Measurements from ENCODE around the gene CSRNP3. TPM values are rescaled to one million over a fixed set of nuclear protein-coding genes. Genes with fewer than 3 reads are reported as not detected.

The CSRNP3 gene
- total RNA-seq, 2 donors from 2014 or later, result 8.3 to 16.1 TPM

GRCh38 chr2:165621086-165621560, 151.6 kb downstream of the CSRNP3 start:
- DNase-seq, result no peak
- H3K27ac ChIP-seq (ENCODE audit: low read depth, low read length), result peak overlapping the region; percentile 66
- no peaks in the 10 kb centered on the region for H3K4me1 Mint-ChIP-seq
- H3K9me3 ChIP-seq (ENCODE audit: control insufficient read depth, low read length), result no peaks in the 10 kb centered on the region
- H3K27me3 ChIP-seq (ENCODE audit: control insufficient read depth, insufficient read depth, low read length, poor library complexity, severe bottlenecking), result no peaks in the 10 kb centered on the region
- H3K36me3 Mint-ChIP-seq (ENCODE audit: low read depth), result no peaks in the 10 kb centered on the region
- no peak overlapping the region for H3K4me3 ChIP-seq (ENCODE audit: low read length)
- no peaks in the 10 kb centered on the region for H3K9me3 Mint-ChIP-seq
- WGBS, 2 experiments (ENCODE audit: insufficient coverage in 1 of 2, insufficient read length in 1 of 2), result 67 to 91% methylated on average over 5 of the region's 5 CpGs
- H3K27ac Mint-ChIP-seq, result no peak overlapping the region
- no peaks in the 10 kb centered on the region for H3K36me3 ChIP-seq (ENCODE audit: control insufficient read depth, insufficient read depth, low read length)
- TF ChIP-seq CTCF (conservative IDR thresholded peaks at IDR 0.05), result no peak
- H3K4me1 ChIP-seq (ENCODE audit: control insufficient read depth, insufficient read depth, low read length), result no peaks in the 10 kb centered on the region
- H3K9ac ChIP-seq (ENCODE audit: extremely low read depth, low read length, poor library complexity, severe bottlenecking), result no peak overlapping the region
- H3K4me3 Mint-ChIP-seq, result no peak overlapping the region
- no peaks in the 10 kb centered on the region for H3K27me3 Mint-ChIP-seq (ENCODE audit: insufficient read depth)

GRCh38 chr2:165623161-165623560, 153.7 kb downstream of the CSRNP3 start:
- H3K27me3 ChIP-seq (ENCODE audit: control insufficient read depth, insufficient read depth, low read length, poor library complexity, severe bottlenecking), result no peaks in the 10 kb centered on the region
- H3K27ac Mint-ChIP-seq, result no peak overlapping the region
- no peaks in the 10 kb centered on the region for H3K4me1 ChIP-seq (ENCODE audit: control insufficient read depth, insufficient read depth, low read length)
- no peak overlapping the region for H3K4me3 ChIP-seq (ENCODE audit: low read length)
- H3K9ac ChIP-seq (ENCODE audit: extremely low read depth, low read length, poor library complexity, severe bottlenecking), result no peak overlapping the region
- H3K4me1 Mint-ChIP-seq, result no peaks in the 10 kb centered on the region
- 94 to 100% methylated on average over 3 to 10 of the region's 10 CpGs for WGBS, 2 experiments (ENCODE audit: insufficient coverage in 1 of 2, insufficient read length in 1 of 2)
- no peak overlapping the region for H3K4me3 Mint-ChIP-seq
- no peaks in the 10 kb centered on the region for H3K36me3 ChIP-seq (ENCODE audit: control insufficient read depth, insufficient read depth, low read length)
- TF ChIP-seq CTCF (conservative IDR thresholded peaks at IDR 0.05), result no peak
- H3K9me3 Mint-ChIP-seq, result no peaks in the 10 kb centered on the region
- H3K36me3 Mint-ChIP-seq (ENCODE audit: low read depth), result no peaks in the 10 kb centered on the region
- no peaks in the 10 kb centered on the region for H3K9me3 ChIP-seq (ENCODE audit: control insufficient read depth, low read length)
- H3K27ac ChIP-seq (ENCODE audit: low read depth, low read length), result peak overlapping the region; percentile 96
- no peak for DNase-seq
- no peaks in the 10 kb centered on the region for H3K27me3 Mint-ChIP-seq (ENCODE audit: insufficient read depth)

GRCh38 chr2:165623783-165624469, 154.4 kb downstream of the CSRNP3 start:
- WGBS, 2 experiments (ENCODE audit: insufficient coverage in 1 of 2, insufficient read length in 1 of 2), result 67 to 93% methylated on average over 5 to 6 of the region's 6 CpGs
- Mint-ChIP-seq H3K27ac (no peak overlapping the region), H3K36me3 (ENCODE audit: low read depth) (no peaks in the 10 kb centered on the region), H3K4me3 (no peak overlapping the region), H3K27me3 (ENCODE audit: insufficient read depth) (no peaks in the 10 kb centered on the region), H3K4me1 (no peaks in the 10 kb centered on the region), H3K9me3 (no peaks in the 10 kb centered on the region)
- H3K4me1 ChIP-seq (ENCODE audit: control insufficient read depth, insufficient read depth, low read length), result no peaks in the 10 kb centered on the region
- no peak overlapping the region for H3K9ac ChIP-seq (ENCODE audit: extremely low read depth, low read length, poor library complexity, severe bottlenecking)
- peak overlapping the region; percentile 96 for H3K27ac ChIP-seq (ENCODE audit: low read depth, low read length)
- no peaks in the 10 kb centered on the region for H3K9me3 ChIP-seq (ENCODE audit: control insufficient read depth, low read length)
- no peak for TF ChIP-seq CTCF (conservative IDR thresholded peaks at IDR 0.05)
- DNase-seq, result no peak
- H3K36me3 ChIP-seq (ENCODE audit: control insufficient read depth, insufficient read depth, low read length), result no peaks in the 10 kb centered on the region
- H3K27me3 ChIP-seq (ENCODE audit: control insufficient read depth, insufficient read depth, low read length, poor library complexity, severe bottlenecking), result no peaks in the 10 kb centered on the region
- no peak overlapping the region for H3K4me3 ChIP-seq (ENCODE audit: low read length)

Data from endodermal cell (in vitro differentiated cells).